Measurements from ENCODE around the gene THOC3. TPM values are rescaled to one million over a fixed set of nuclear protein-coding genes. Genes with fewer than 3 reads are reported as not detected.
"Not testable (repeated sequence)": the region's sequence is repeated elsewhere in the genome, so short reads cannot be mapped to it uniquely, and the experiment has no call there.

The THOC3 gene
- total RNA-seq, 3 donors from 2014 or later (not counting 1 experiment from before 2014, with no cell fraction given), result 14.3 to 21.0 (median 16.9) TPM

- no peak overlapping the region for H3K27ac Mint-ChIP-seq
- intact Hi-C loops (cut with micrococcal nuclease), result no loop called here
- no peaks in the 10 kb centered on the region for H3K36me3 Mint-ChIP-seq
These were observed 47.8 kb downstream of the THOC3 start for GRCh38 chr5:175920231-175920811.

GRCh38 chr5:175915066-175916037, 52.8 kb downstream of the THOC3 start:
- intact Hi-C loops (cut with micrococcal nuclease); H3K36me3 ChIP-seq (ENCODE audit: control insufficient read depth, insufficient read depth, low read length); H3K36me3 Mint-ChIP-seq; H3K27me3 Mint-ChIP-seq (ENCODE audit: low read depth in 2 of 2); H3K9me3 ChIP-seq (ENCODE audit: control insufficient read depth, insufficient read depth, low read length); H3K27me3 ChIP-seq (ENCODE audit: control insufficient read depth, insufficient read depth, low read length); H3K9me3 Mint-ChIP-seq: not testable (repeated sequence)
- ATAC-seq, result peak; percentile 88 to 98 (median 94)
- H3K4me1 ChIP-seq (ENCODE audit: control insufficient read depth, insufficient read depth, low read length), result peaks cover 11% of the 10 kb centered on the region
- Mint-ChIP-seq H3K4me1 (peaks cover 9 to 14% of the 10 kb centered on the region in 2 donors), H3K27ac (peak overlapping the region; percentile 84 to 94), H3K4me3 (peak overlapping the region; percentile 80)
- peak overlapping the region; percentile 73 for H3K27ac ChIP-seq (ENCODE audit: low read length)
- 55% methylated on average over 1 of the region's 7 CpGs for WGBS (ENCODE audit: insufficient coverage)
- peak in 1 of 2 donors; percentile 18 for DNase-seq
- peak overlapping the region; percentile 9 for H3K4me3 ChIP-seq (ENCODE audit: low read length)

More at GRCh38 chr5:175920231-175920811, 47.8 kb downstream of the THOC3 start:
- ATAC-seq (no peak), DNase-seq (no peak)
- H3K27ac ChIP-seq (ENCODE audit: low read length), result no peak overlapping the region
- Mint-ChIP-seq H3K4me3 (no peak overlapping the region), H3K4me1 (peaks cover 2 to 12% of the 10 kb centered on the region in 2 donors), H3K9me3 (no peaks in the 10 kb centered on the region), H3K27me3 (ENCODE audit: low read depth in 2 of 2) (no peaks in the 10 kb centered on the region)
- no peaks in the 10 kb centered on the region for H3K36me3 ChIP-seq (ENCODE audit: control insufficient read depth, insufficient read depth, low read length)
- TF ChIP-seq CTCF (IDR thresholded peaks at IDR 0.05), result no peak
- 94% methylated on average over 9 of the region's 9 CpGs for WGBS (ENCODE audit: insufficient coverage)
- peaks cover 7% of the 10 kb centered on the region for H3K4me1 ChIP-seq (ENCODE audit: control insufficient read depth, insufficient read depth, low read length)
- H3K9me3 ChIP-seq (ENCODE audit: control insufficient read depth, insufficient read depth, low read length), result no peaks in the 10 kb centered on the region
- H3K4me3 ChIP-seq (ENCODE audit: low read length), result no peak overlapping the region
- no peaks in the 10 kb centered on the region for H3K27me3 ChIP-seq (ENCODE audit: control insufficient read depth, insufficient read depth, low read length)

GRCh38 chr5:175913835-175914672, 54.1 kb downstream of the THOC3 start:
- ATAC-seq; H3K27me3 ChIP-seq (ENCODE audit: control insufficient read depth, insufficient read depth, low read length); H3K4me3 Mint-ChIP-seq; H3K36me3 ChIP-seq (ENCODE audit: control insufficient read depth, insufficient read depth, low read length); H3K27ac ChIP-seq (ENCODE audit: low read length); H3K4me3 ChIP-seq (ENCODE audit: low read length); H3K36me3 Mint-ChIP-seq; DNase-seq; intact Hi-C loops (cut with micrococcal nuclease); H3K9me3 ChIP-seq (ENCODE audit: control insufficient read depth, insufficient read depth, low read length); H3K27me3 Mint-ChIP-seq (ENCODE audit: low read depth in 2 of 2); H3K9me3 Mint-ChIP-seq: not testable (repeated sequence)
- H3K4me1 ChIP-seq (ENCODE audit: control insufficient read depth, insufficient read depth, low read length), result peaks cover 11% of the 10 kb centered on the region
- Mint-ChIP-seq H3K4me1 (peaks cover 9 to 14% of the 10 kb centered on the region in 2 donors), H3K27ac (peak overlapping the region; percentile 84 to 94)
- 94% methylated on average over 5 of the region's 20 CpGs for WGBS (ENCODE audit: insufficient coverage)

GRCh38 chr5:175910072-175910471, 58.0 kb downstream of the THOC3 start:
- H3K4me1 ChIP-seq (ENCODE audit: control insufficient read depth, insufficient read depth, low read length); H3K36me3 Mint-ChIP-seq; H3K9me3 Mint-ChIP-seq; H3K36me3 ChIP-seq (ENCODE audit: control insufficient read depth, insufficient read depth, low read length); H3K4me1 Mint-ChIP-seq; H3K9me3 ChIP-seq (ENCODE audit: control insufficient read depth, insufficient read depth, low read length); H3K4me3 Mint-ChIP-seq; H3K27me3 Mint-ChIP-seq (ENCODE audit: low read depth in 2 of 2); H3K27ac ChIP-seq (ENCODE audit: low read length); H3K27ac Mint-ChIP-seq; intact Hi-C loops (cut with micrococcal nuclease); H3K27me3 ChIP-seq (ENCODE audit: control insufficient read depth, insufficient read depth, low read length); DNase-seq; ATAC-seq; H3K4me3 ChIP-seq (ENCODE audit: low read length): not testable (repeated sequence)
- WGBS (ENCODE audit: insufficient coverage), result 85% methylated on average over 10 of the region's 12 CpGs

Other genes starting within 250 kb of the THOC3 start
- gene CPLX2, start 96.7 kb downstream of the THOC3 start, total RNA-seq, result not detected

Data from natural killer cell (primary cell).